SK-N-SH (cell line): ENCODE results near the gene SLC1A3. TPM values are rescaled to one million over a fixed set of nuclear protein-coding genes. Genes with fewer than 3 reads are reported as not detected.

ENCODE experiments used
- CTCF ChIA-PET: fragments of 300-600, 350-600 bp; formaldehyde crosslinking; extraction: SDS; loops from one replicate; lab custom pipeline; 2021; lab: Yijun Ruan, JAX
- POLR2A ChIA-PET: fragments of 350-600 bp; sonication (Branson Sonifier 250); formaldehyde crosslinking; extraction: SDS; loops from one replicate; lab custom pipeline; 2020; ENCODE audit warnings: antibody characterized with exemption, inconsistent platforms; lab: Yijun Ruan, JAX
- DNase-seq: peaks from one replicate; pipeline ENCODE4 v3.0.0; 2012
- H2AFZ ChIP-seq: fragments of 200-600 bp; sonication (generic); 2 replicates; pipeline ENCODE4 v1.8.1; 2016; ENCODE audit warnings: antibody characterized with exemption, mild to moderate bottlenecking, low read depth
- H3F3A ChIP-seq: fragments of 200-600 bp; sonication (generic); replicated peaks from 2 replicates; pipeline ENCODE3; 2016; ENCODE audit warnings: antibody characterized with exemption, mild to moderate bottlenecking; ENCODE audit not compliant: insufficient read depth
- H3K27ac ChIP-seq, 2 experiments: fragments of 200-500 bp in 1 of 2; fragments of 200-600 bp in 1 of 2; sonication (Bioruptor generic) in 1 of 2; sonication (generic), shearing (Covaris generic) in 1 of 2; 2 replicates each; pipeline versions ENCODE4 v1.5.1 to v1.6.1; 2014 to 2016; ENCODE audit warnings: low read depth in 2 of 2, inconsistent platforms in 1 of 2, low read length in 1 of 2, mild to moderate bottlenecking in 1 of 2, mixed read lengths in 1 of 2
- H3K27me3 ChIP-seq: fragments of 200-600 bp; sonication (generic), shearing (Covaris generic); 2 replicates; pipeline ENCODE4 v1.6.1; 2016; ENCODE audit warnings: mixed run types; ENCODE audit not compliant: insufficient read depth
- H3K36me3 ChIP-seq, 2 experiments: fragments of 200-500 bp in 1 of 2; fragments of 200-600 bp in 1 of 2; sonication (Bioruptor generic) in 1 of 2; sonication (generic) in 1 of 2; replicated peaks in 1 of 2; 2 replicates each; pipeline versions ENCODE3 to v1.5.1; 2014 to 2016; ENCODE audit warnings: low read length in 1 of 2, mild to moderate bottlenecking in 1 of 2; ENCODE audit not compliant: insufficient read depth in 2 of 2, control insufficient read depth in 1 of 2
- H3K4me1 ChIP-seq, 2 experiments: fragments of 200-500 bp in 1 of 2; fragments of 200-600 bp in 1 of 2; sonication (Bioruptor generic) in 1 of 2; sonication (generic), shearing (Covaris generic) in 1 of 2; 2 replicates each; pipeline versions ENCODE4 v1.5.1 to v1.6.1; 2014 to 2016; ENCODE audit warnings: low read depth in 1 of 2, low read length in 1 of 2, mixed run types in 1 of 2; ENCODE audit not compliant: insufficient read depth in 2 of 2, control insufficient read depth in 1 of 2
- H3K4me2 ChIP-seq: fragments of 200-600 bp; sonication (generic), shearing (Covaris generic); 2 replicates; pipeline ENCODE4 v1.6.1; 2017; ENCODE audit warnings: mixed run types
- H3K4me3 ChIP-seq, 2 experiments: fragments of 200-500 bp in 1 of 2; fragments of 200-600 bp in 1 of 2; sonication (Bioruptor generic) in 1 of 2; sonication (generic), shearing (Covaris generic) in 1 of 2; 2 replicates each; pipeline versions ENCODE4 v1.5.1 to v1.8.1; 2014 to 2016; ENCODE audit warnings: low read depth in 2 of 2, inconsistent platforms in 1 of 2, low read length in 1 of 2, mild to moderate bottlenecking in 1 of 2, mixed read lengths in 1 of 2, moderate library complexity in 1 of 2
- H3K79me2 ChIP-seq: fragments of 200-600 bp; sonication (generic); 2 replicates; pipeline ENCODE4 v1.8.1; 2017; ENCODE audit warnings: mild to moderate bottlenecking; ENCODE audit not compliant: insufficient read depth
- H3K9ac ChIP-seq: fragments of 200-600 bp; sonication (generic); 2 replicates; pipeline ENCODE4 v1.6.1; 2017; ENCODE audit warnings: mixed run types
- H3K9me2 ChIP-seq: fragments of 200-600 bp; sonication (generic); 2 replicates; pipeline ENCODE4 v1.6.1; 2017; ENCODE audit warnings: mixed run types
- H3K9me3 ChIP-seq: fragments of 200-600 bp; sonication (generic); 2 replicates; pipeline ENCODE4 v1.6.1; 2017; ENCODE audit warnings: mixed run types, mild to moderate bottlenecking, moderate library complexity
- H4K20me1 ChIP-seq: fragments of 200-600 bp; sonication (generic); 2 replicates; pipeline ENCODE4 v1.6.1; 2017; ENCODE audit warnings: mild to moderate bottlenecking, mixed run types; ENCODE audit not compliant: insufficient read depth
- CHD2 ChIP-seq: fragments of 150-350 bp; IDR thresholded peaks from 2 replicates; pipeline ENCODE4 v1.6.1; 2018; ENCODE audit warnings: low read length; ENCODE audit not compliant: partially characterized antibody
- FOSL2 ChIP-seq: IDR thresholded peaks from 2 replicates; pipeline ENCODE4 v1.4.0; 2012; ENCODE audit warnings: low read depth, mild to moderate bottlenecking, moderate library complexity, borderline replicate concordance
- FOXJ3 ChIP-seq: sonication (generic); formaldehyde crosslinking; IDR thresholded peaks from 2 replicates; pipeline ENCODE4 v1.5.1; 2020; ENCODE audit warnings: mild to moderate bottlenecking, missing genetic modification reagents
- IRF3 ChIP-seq: fragments of 150-350 bp; IDR thresholded peaks from 2 replicates; pipeline ENCODE4 v1.6.1; 2016; ENCODE audit warnings: mild to moderate bottlenecking, low read depth, low read length
- MEF2A ChIP-seq: IDR thresholded peaks from 2 replicates; pipeline ENCODE4 v1.4.0; 2012; ENCODE audit warnings: low read depth, borderline replicate concordance
- POLR2AphosphoS5 ChIP-seq: IDR thresholded peaks from 2 replicates; pipeline ENCODE4 v1.6.1; 2012; ENCODE audit warnings: low read depth, low read length
- RAD21 ChIP-seq: IDR thresholded peaks from 2 replicates; pipeline ENCODE4 v1.6.1; 2012; ENCODE audit warnings: mild to moderate bottlenecking, low read length
- SIN3A ChIP-seq: IDR thresholded peaks from 2 replicates; pipeline ENCODE4 v1.6.1; 2012; ENCODE audit warnings: low read depth, mild to moderate bottlenecking, low read length, moderate library complexity, borderline replicate concordance
- SMC3 ChIP-seq: IDR thresholded peaks from 2 replicates; pipeline ENCODE4 v1.6.1; 2012; ENCODE audit warnings: low read depth, low read length, improper control_type of control experiment
- TCF12 ChIP-seq: IDR thresholded peaks from 2 replicates; pipeline ENCODE4 v1.4.0; 2012
- YY1 ChIP-seq: IDR thresholded peaks from 2 replicates; pipeline ENCODE4 v1.4.0; 2012; ENCODE audit warnings: low read depth, mild to moderate bottlenecking
- WGBS: methylation state at CpG from one replicate; pipeline ENCODE4 v1.1.6; 2017; ENCODE audit warnings: low lambda C conversion rate; 5-methylcytosine and 5-hydroxymethylcytosine counted together
- polyA plus RNA-seq, 3 experiments: library from polyadenylated mRNA; depleted of rRNA; stranded (reverse); fragments of >200 nt; gene quantifications; 2 replicates each; pipeline ENCODE4 v1.2.3, GENCODE V29; 2012
- TF ChIP-seq, protein P1 (sequence below): fragments of 150-350 bp; IDR thresholded peaks from 2 replicates; pipeline ENCODE4 v1.6.1; 2017; ENCODE audit warnings: antibody characterized with exemption, low read length, low read depth, borderline replicate concordance
- TF ChIP-seq, protein P2 (sequence below): fragments of 200-600 bp; sonication (generic); IDR thresholded peaks from 2 replicates; pipeline ENCODE4 v1.6.1; 2017; ENCODE audit warnings: antibody characterized with exemption, mild to moderate bottlenecking, moderate library complexity
- TF ChIP-seq, protein P3 (sequence below): IDR thresholded peaks from 2 replicates; pipeline ENCODE4 v1.6.1; 2012; ENCODE audit warnings: mild to moderate bottlenecking, low read depth, low read length, moderate library complexity

SLC1A3 gene
- polyA plus RNA-seq, 1 of the 3 experiments (the other 2 are of a cell fraction) = not detected

DNA sequence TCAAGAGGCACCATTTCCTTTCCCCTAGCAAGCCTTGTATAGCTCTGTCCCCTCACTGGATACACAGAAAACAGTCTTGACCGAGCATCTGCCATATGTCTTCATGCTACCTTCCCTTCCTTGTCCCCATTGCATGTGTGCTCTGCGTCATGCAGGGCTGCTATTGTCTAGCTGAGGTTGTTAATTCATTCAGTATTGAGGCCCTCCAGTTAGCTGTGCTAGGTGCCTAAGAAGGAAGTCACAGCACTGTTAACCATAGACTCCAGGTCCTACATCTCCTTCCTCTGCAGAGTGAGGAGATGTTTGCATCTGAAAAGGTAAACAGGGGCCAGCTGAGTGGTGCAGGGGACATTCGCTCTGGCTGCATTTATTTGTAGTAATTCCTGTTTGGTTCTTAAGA is 48.2 kb downstream of the SLC1A3 start:
- Histone ChIP-seq H2AFZ (no peak overlapping the region), H3K9ac (no peak overlapping the region), H3K27ac (no peak overlapping the region), H3K79me2 (no peaks in the 10 kb centered on the region), H3K27me3 (peaks cover 32% of the 10 kb centered on the region; the same call in 1 of the 2 replicates), H3K4me1 (no peaks in the 10 kb centered on the region; a peak in 1 of 4 replicates), H3K4me2 (no peak overlapping the region), H3K36me3 (no peaks in the 10 kb centered on the region), H3K9me2 (no peaks in the 10 kb centered on the region), H3K4me3 (no peak overlapping the region), H3F3A (peaks cover 4% of the 10 kb centered on the region), H4K20me1 (no peaks in the 10 kb centered on the region), H3K9me3 (no peaks in the 10 kb centered on the region)
- ChIA-PET POLR2A (no interaction called here), CTCF (no interaction called here)
- TF ChIP-seq SMC3 (no peak), IRF3 (no peak), FOXJ3 (CRISPR knock-in tag) (no peak), YY1 (no peak), FOSL2 (no peak), SIN3A (no peak), CHD2 (no peak)
- TF ChIP-seq, protein P1, sequence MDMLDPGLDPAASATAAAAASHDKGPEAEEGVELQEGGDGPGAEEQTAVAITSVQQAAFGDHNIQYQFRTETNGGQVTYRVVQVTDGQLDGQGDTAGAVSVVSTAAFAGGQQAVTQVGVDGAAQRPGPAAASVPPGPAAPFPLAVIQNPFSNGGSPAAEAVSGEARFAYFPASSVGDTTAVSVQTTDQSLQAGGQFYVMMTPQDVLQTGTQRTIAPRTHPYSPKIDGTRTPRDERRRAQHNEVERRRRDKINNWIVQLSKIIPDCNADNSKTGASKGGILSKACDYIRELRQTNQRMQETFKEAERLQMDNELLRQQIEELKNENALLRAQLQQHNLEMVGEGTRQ = no peak
- 0% methylated on average over 3 of the region's 3 CpGs for WGBS
- DNase-seq = no peak

DNA sequence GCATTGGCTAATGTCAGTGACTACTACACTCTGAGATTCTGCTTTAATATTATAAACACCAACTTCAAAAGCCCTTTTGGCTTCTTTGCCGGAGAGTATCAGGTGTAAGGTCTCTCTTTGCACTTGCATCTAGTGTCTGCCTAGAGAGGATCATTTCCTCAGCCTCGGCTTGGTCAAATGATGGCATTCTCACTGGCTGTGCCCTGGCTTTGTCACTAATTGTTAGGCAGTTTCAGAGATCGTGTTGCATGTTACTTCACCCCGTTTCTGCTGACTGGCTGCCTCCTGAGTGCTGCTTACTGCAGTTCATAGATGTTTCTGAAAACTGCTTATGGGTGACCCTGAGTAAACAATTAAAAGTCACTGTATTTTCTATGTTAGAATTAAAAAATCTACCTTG is 48.8 kb downstream of the SLC1A3 start:
- no peak for DNase-seq

More for the DNA sequence above, 48.8 kb downstream of the SLC1A3 start:
- H3K79me2 ChIP-seq = no peaks in the 10 kb centered on the region
- no peak overlapping the region for H3K4me2 ChIP-seq
- H3K27me3 ChIP-seq = peaks cover 35% of the 10 kb centered on the region; the same call in 1 of the 2 replicates
- H3K27ac ChIP-seq = no peak overlapping the region
- no peak overlapping the region for H3K9ac ChIP-seq
- H3K36me3 ChIP-seq = no peaks in the 10 kb centered on the region
- H4K20me1 ChIP-seq = no peaks in the 10 kb centered on the region
- WGBS = 0% methylated on average over 4 of the region's 4 CpGs
- H2AFZ ChIP-seq = no peak overlapping the region
- H3K9me2 ChIP-seq = no peaks in the 10 kb centered on the region
- H3K4me3 ChIP-seq = no peak overlapping the region
- CTCF ChIA-PET = interaction anchor here (1.0 kb wide), 1 partner anchor 9 kb away, joined by 3 read pairs; no protein-coding TSS in a partner anchor
- H3F3A ChIP-seq = peaks cover 4% of the 10 kb centered on the region
- TF ChIP-seq, protein P2, sequence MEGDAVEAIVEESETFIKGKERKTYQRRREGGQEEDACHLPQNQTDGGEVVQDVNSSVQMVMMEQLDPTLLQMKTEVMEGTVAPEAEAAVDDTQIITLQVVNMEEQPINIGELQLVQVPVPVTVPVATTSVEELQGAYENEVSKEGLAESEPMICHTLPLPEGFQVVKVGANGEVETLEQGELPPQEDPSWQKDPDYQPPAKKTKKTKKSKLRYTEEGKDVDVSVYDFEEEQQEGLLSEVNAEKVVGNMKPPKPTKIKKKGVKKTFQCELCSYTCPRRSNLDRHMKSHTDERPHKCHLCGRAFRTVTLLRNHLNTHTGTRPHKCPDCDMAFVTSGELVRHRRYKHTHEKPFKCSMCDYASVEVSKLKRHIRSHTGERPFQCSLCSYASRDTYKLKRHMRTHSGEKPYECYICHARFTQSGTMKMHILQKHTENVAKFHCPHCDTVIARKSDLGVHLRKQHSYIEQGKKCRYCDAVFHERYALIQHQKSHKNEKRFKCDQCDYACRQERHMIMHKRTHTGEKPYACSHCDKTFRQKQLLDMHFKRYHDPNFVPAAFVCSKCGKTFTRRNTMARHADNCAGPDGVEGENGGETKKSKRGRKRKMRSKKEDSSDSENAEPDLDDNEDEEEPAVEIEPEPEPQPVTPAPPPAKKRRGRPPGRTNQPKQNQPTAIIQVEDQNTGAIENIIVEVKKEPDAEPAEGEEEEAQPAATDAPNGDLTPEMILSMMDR = no peak
- TF ChIP-seq SIN3A (no peak), TCF12 (no peak), POLR2AphosphoS5 (no peak), MEF2A (no peak), SMC3 (no peak), RAD21 (no peak)
- TF ChIP-seq, protein P3, sequence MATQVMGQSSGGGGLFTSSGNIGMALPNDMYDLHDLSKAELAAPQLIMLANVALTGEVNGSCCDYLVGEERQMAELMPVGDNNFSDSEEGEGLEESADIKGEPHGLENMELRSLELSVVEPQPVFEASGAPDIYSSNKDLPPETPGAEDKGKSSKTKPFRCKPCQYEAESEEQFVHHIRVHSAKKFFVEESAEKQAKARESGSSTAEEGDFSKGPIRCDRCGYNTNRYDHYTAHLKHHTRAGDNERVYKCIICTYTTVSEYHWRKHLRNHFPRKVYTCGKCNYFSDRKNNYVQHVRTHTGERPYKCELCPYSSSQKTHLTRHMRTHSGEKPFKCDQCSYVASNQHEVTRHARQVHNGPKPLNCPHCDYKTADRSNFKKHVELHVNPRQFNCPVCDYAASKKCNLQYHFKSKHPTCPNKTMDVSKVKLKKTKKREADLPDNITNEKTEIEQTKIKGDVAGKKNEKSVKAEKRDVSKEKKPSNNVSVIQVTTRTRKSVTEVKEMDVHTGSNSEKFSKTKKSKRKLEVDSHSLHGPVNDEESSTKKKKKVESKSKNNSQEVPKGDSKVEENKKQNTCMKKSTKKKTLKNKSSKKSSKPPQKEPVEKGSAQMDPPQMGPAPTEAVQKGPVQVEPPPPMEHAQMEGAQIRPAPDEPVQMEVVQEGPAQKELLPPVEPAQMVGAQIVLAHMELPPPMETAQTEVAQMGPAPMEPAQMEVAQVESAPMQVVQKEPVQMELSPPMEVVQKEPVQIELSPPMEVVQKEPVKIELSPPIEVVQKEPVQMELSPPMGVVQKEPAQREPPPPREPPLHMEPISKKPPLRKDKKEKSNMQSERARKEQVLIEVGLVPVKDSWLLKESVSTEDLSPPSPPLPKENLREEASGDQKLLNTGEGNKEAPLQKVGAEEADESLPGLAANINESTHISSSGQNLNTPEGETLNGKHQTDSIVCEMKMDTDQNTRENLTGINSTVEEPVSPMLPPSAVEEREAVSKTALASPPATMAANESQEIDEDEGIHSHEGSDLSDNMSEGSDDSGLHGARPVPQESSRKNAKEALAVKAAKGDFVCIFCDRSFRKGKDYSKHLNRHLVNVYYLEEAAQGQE = no peak
- H3K9me3 ChIP-seq = no peaks in the 10 kb centered on the region
- POLR2A ChIA-PET = no interaction called here
- no peaks in the 10 kb centered on the region; a peak in 1 of 4 replicates for H3K4me1 ChIP-seq
